Keratinocyte (primary cell): Measurements from ENCODE around the gene BACH1. TPM values are rescaled to one million over a fixed set of nuclear protein-coding genes. Genes with fewer than 3 reads are reported as not detected.
A peak's percentile ranks its signal among the peaks of the same experiment; 100 is the strongest.

Experiments
- DNase-seq: peaks from one replicate; pipeline ENCODE4 v3.0.0-alpha.2; 2011; ENCODE audit warnings: low read depth, missing footprints, low spot score
- FAIRE-seq: peaks from 2 replicates; lab custom pipeline; 2011; peaks lifted over from hg19 to GRCh38; lab: Jason Lieb, UNC
- H2AFZ ChIP-seq: 2 replicates; pipeline ENCODE4 v1.6.0; 2012; ENCODE audit warnings: low read length, control low read depth, inconsistent platforms; ENCODE audit not compliant: control insufficient read depth
- H3K27ac ChIP-seq: 2 replicates; pipeline ENCODE4 v1.5.1; 2011; ENCODE audit warnings: low read length; ENCODE audit not compliant: control insufficient read depth, insufficient read depth
- H3K27me3 ChIP-seq: 3 replicates; pipeline ENCODE4 v1.6.0; 2011; ENCODE audit warnings: low read length; ENCODE audit not compliant: control insufficient read depth, insufficient read depth; ENCODE audit errors: extremely low read depth
- H3K36me3 ChIP-seq, 2 experiments: 2 replicates in 1 of 2; 3 replicates in 1 of 2; pipeline ENCODE4 v1.5.1; 2011; ENCODE audit warnings: low read length in 2 of 2, mild to moderate bottlenecking in 1 of 2; ENCODE audit not compliant: control insufficient read depth in 2 of 2, insufficient read depth in 2 of 2; ENCODE audit errors: extremely low read depth in 1 of 2
- H3K4me1 ChIP-seq: 3 replicates; pipeline ENCODE4 v1.5.1; 2011; ENCODE audit warnings: low read length; ENCODE audit not compliant: control insufficient read depth, insufficient read depth; ENCODE audit errors: extremely low read depth
- H3K4me2 ChIP-seq: 3 replicates; pipeline ENCODE4 v1.6.0; 2011; ENCODE audit warnings: low read depth, low read length; ENCODE audit not compliant: control insufficient read depth, insufficient read depth; ENCODE audit errors: extremely low read depth
- H3K4me3 ChIP-seq, 3 experiments: fragments of 200-600 bp in 1 of 3; sonication (generic) in 1 of 3; 2 replicates in 2 of 3; 3 replicates in 1 of 3; pipeline ENCODE4 v1.5.1; 2011 to 2016; ENCODE audit warnings: low read length in 3 of 3, mild to moderate bottlenecking in 3 of 3, control low read depth in 2 of 3, inconsistent platforms in 1 of 3, low read depth in 1 of 3, mixed read lengths in 1 of 3, mixed run types in 1 of 3, moderate library complexity in 1 of 3; ENCODE audit not compliant: control insufficient read depth in 2 of 3, insufficient read depth in 2 of 3; ENCODE audit errors: extremely low read depth in 1 of 3
- H3K79me2 ChIP-seq: 2 replicates; pipeline ENCODE4 v1.6.0; 2012; ENCODE audit warnings: low read length; ENCODE audit not compliant: control insufficient read depth, insufficient read depth
- H3K9ac ChIP-seq: 3 replicates; pipeline ENCODE4 v1.6.0; 2011; ENCODE audit warnings: low read length; ENCODE audit not compliant: control insufficient read depth, insufficient read depth; ENCODE audit errors: extremely low read depth
- H3K9me1 ChIP-seq: 3 replicates; pipeline ENCODE4 v1.6.0; 2011; ENCODE audit warnings: low read length; ENCODE audit not compliant: control insufficient read depth, insufficient read depth; ENCODE audit errors: extremely low read depth
- H3K9me3 ChIP-seq: 2 replicates; pipeline ENCODE4 v1.5.1; 2012; ENCODE audit warnings: low read depth, low read length; ENCODE audit not compliant: control insufficient read depth
- H4K20me1 ChIP-seq: 3 replicates; pipeline ENCODE4 v1.6.0; 2011; ENCODE audit warnings: low read length; ENCODE audit not compliant: control insufficient read depth, insufficient read depth; ENCODE audit errors: extremely low read depth
- CTCF ChIP-seq, 3 experiments: IDR thresholded peaks in 1 of 3; conservative IDR thresholded peaks in 1 of 3; optimal IDR thresholded peaks in 1 of 3; 2 replicates in 2 of 3; 3 replicates in 1 of 3; pipeline versions ENCODE3 to v1.5.1; 2011; ENCODE audit warnings: low read length in 3 of 3, mild to moderate bottlenecking in 3 of 3, moderate library complexity in 2 of 3, control low read depth in 1 of 3, inconsistent platforms in 1 of 3; ENCODE audit not compliant: insufficient read depth in 2 of 3; ENCODE audit errors: extremely low read depth in 1 of 3
- EZH2 ChIP-seq: IDR thresholded peaks from one replicate; pipeline ENCODE4 v1.6.1; 2012; ENCODE audit warnings: inconsistent platforms, mild to moderate bottlenecking, low read length, moderate library complexity
- dilution Hi-C: fragments of 300-500 bp; cut with MboI; formaldehyde crosslinking; loops from one replicate; pipeline ENCODE4 v1.7.0; 2020; ENCODE audit warnings: low sequenced_read_pairs; ENCODE audit not compliant: extremely low pct_ligation_motif_present
- polyA plus RNA-seq, 5 experiments: library from polyadenylated mRNA; depleted of rRNA in 3 of 5; stranded (reverse) in 3 of 5; stranded (forward) in 1 of 5; unstranded in 1 of 5; fragments of >200 nt; gene quantifications; 1 replicate in 1 of 5; 2 replicates in 3 of 5; 3 replicates in 1 of 5; pipeline versions ENCODE4 v1.2.1 to v1.2.3, GENCODE V29; 2011 to 2012; ENCODE audit warnings: missing spikeins in 2 of 5, low read depth in 1 of 5, low replicate concordance in 1 of 5

Gene BACH1
- polyA plus RNA-seq, 1 donor (not counting 4 experiments of a cell fraction or from before 2014, with no cell fraction given): 33.1 TPM

DNA sequence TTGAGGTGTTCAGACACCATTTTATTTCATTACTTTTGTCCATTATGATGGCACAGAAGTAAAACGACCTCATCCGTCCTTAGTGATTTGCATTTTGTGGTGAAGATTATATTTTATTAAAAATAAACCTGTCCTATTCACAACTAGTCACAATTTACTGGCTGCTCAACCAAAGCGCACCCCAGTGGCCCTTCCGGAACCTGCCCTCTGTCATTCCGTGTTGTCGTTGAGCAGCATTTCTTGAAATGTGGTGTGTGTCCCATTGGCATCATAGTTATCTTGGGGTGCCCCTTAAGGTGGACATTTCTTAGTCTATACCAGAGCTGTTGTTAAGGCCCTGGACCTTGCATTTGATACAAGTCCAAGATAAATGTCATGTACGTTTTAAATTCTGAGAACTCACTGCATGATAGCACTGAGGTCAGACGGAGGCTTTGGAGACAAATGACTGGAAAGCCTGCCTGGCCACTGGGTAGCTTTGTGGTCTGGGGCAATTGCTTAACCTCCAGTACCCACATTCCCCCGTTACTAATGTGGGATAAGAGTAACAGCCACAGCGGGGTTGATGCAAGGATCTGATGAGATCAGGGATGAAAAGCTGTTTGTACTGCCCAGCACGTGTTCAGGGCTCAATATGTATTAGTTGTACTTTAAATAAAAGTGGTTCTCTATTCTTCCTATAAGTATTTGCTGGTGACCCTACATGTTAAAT is 36.2 kb downstream of the BACH1 start:
- FAIRE-seq: peak; percentile 44
- H3K9ac ChIP-seq: no peak overlapping the region
- no peak overlapping the region for H3K27ac ChIP-seq

DNA sequence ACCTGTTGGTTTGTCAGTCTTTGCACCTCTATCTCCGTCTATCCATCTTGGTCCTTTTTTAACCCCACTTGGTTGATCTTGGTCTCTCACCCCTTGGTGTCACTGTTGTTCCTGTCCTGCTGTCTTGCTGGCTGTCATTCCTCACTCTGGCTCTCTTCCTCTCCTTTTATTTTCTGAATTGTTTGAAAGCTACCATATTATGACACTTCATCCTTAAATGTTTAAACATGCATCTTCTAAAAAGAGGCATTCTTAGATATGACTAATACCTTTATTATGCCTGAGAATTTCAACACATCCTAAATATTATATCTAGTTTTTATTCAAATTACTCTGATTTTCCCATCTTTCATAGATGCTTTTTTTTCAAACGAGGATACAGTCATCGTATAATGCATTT is 37.0 kb downstream of the BACH1 start:
- dilution Hi-C loops: no loop called here
- no peak overlapping the region for H3K27ac ChIP-seq
- H3K9me1 ChIP-seq: no peaks in the 10 kb centered on the region

More for the DNA sequence above, 36.2 kb downstream of the BACH1 start:
- Histone ChIP-seq H3K4me3 (no peak overlapping the region), H4K20me1 (peaks cover 5% of the 10 kb centered on the region), H3K79me2 (peaks cover 67% of the 10 kb centered on the region), H3K4me2 (no peak overlapping the region), H3K36me3 (peaks cover 0 to 10% of the 10 kb centered on the region in 2 experiments), H3K9me1 (no peaks in the 10 kb centered on the region), H3K27me3 (no peaks in the 10 kb centered on the region), H3K9me3 (no peaks in the 10 kb centered on the region), H3K4me1 (peaks cover 27% of the 10 kb centered on the region), H2AFZ (no peak overlapping the region)
- dilution Hi-C loops: no loop called here
- no peak for DNase-seq
- TF ChIP-seq CTCF (optimal IDR thresholded peaks at IDR 0.05 in 1 of 3, IDR thresholded peaks at IDR 0.05 in 1 of 3, conservative IDR thresholded peaks at IDR 0.05 in 1 of 3; ENCODE audit: extremely low read depth in 1 of 3, insufficient read depth in 2 of 3, low read length in 3 of 3) (no peak), EZH2 (no peak)

More for the DNA sequence above, 37.0 kb downstream of the BACH1 start:
- Histone ChIP-seq H2AFZ (no peak overlapping the region), H3K9me3 (no peaks in the 10 kb centered on the region), H3K4me3 (no peak overlapping the region), H3K4me2 (peak overlapping the region; percentile 25), H3K36me3 (peaks cover 1 to 10% of the 10 kb centered on the region in 2 experiments), H3K4me1 (peaks cover 27% of the 10 kb centered on the region), H4K20me1 (peaks cover 5% of the 10 kb centered on the region), H3K79me2 (peaks cover 72% of the 10 kb centered on the region), H3K27me3 (no peaks in the 10 kb centered on the region), H3K9ac (no peak overlapping the region)
- TF ChIP-seq CTCF (optimal IDR thresholded peaks at IDR 0.05 in 1 of 3, IDR thresholded peaks at IDR 0.05 in 1 of 3, conservative IDR thresholded peaks at IDR 0.05 in 1 of 3; ENCODE audit: extremely low read depth in 1 of 3, insufficient read depth in 2 of 3, low read length in 3 of 3) (peak in 1 of 3 experiments; percentile 54), EZH2 (no peak)
- DNase-seq (no peak), FAIRE-seq (peak; percentile 80)
